Neural cell (in vitro differentiated cells): ENCODE data around the gene ENTPD1. TPM values are rescaled to one million over a fixed set of nuclear protein-coding genes. Genes with fewer than 3 reads are reported as not detected.

Experiments
- H2AFZ ChIP-seq: fragments of 200-600, 300-800 bp; sonication (generic), shearing (Covaris generic); 2 replicates; pipeline ENCODE4 v1.6.0; 2014; ENCODE audit warnings: low read depth, mild to moderate bottlenecking, antibody characterized with exemption, low read length, moderate library complexity
- H3F3A ChIP-seq: fragments of 200-600 bp; shearing (Covaris generic); 2 replicates; pipeline ENCODE4 v1.6.1; 2016; ENCODE audit warnings: mild to moderate bottlenecking, moderate library complexity, mixed read lengths, antibody characterized with exemption, low read length; ENCODE audit not compliant: insufficient read depth, poor library complexity, severe bottlenecking
- H3K27ac ChIP-seq: fragments of 200-600, 300-800 bp; sonication (generic), shearing (Covaris generic); 2 replicates; pipeline ENCODE4 v1.5.1; 2014; ENCODE audit warnings: mild to moderate bottlenecking, low read length, moderate library complexity
- H3K27me3 ChIP-seq: fragments of 300-800, 200-600 bp; sonication (generic), shearing (Covaris generic); 2 replicates; pipeline ENCODE4 v1.6.0; 2014; ENCODE audit warnings: mild to moderate bottlenecking, low read depth, low read length, moderate library complexity; ENCODE audit not compliant: insufficient read depth
- H3K36me3 ChIP-seq: fragments of 300-800, 200-600 bp; sonication (generic), shearing (Covaris generic); 2 replicates; pipeline ENCODE4 v1.5.1; 2014; ENCODE audit warnings: mild to moderate bottlenecking, antibody characterized with exemption, low read length, moderate library complexity; ENCODE audit not compliant: insufficient read depth
- H3K4me2 ChIP-seq: fragments of 300-800, 200-600 bp; sonication (generic), shearing (Covaris generic); 2 replicates; pipeline ENCODE4 v1.6.0; 2014; ENCODE audit warnings: mild to moderate bottlenecking, low read length
- H3K4me3 ChIP-seq: fragments of 300-800, 200-600 bp; sonication (generic), shearing (Covaris generic); 2 replicates; pipeline ENCODE4 v1.5.1; 2014; ENCODE audit warnings: mild to moderate bottlenecking, low read length, moderate library complexity
- H3K79me2 ChIP-seq: fragments of 200-600 bp; shearing (Covaris generic); replicated peaks from 2 replicates; pipeline ENCODE4 v1.6.0; 2014; ENCODE audit warnings: mild to moderate bottlenecking, low read length, moderate library complexity; ENCODE audit not compliant: insufficient read depth
- H3K9ac ChIP-seq: fragments of 300-800, 200-600 bp; sonication (generic), shearing (Covaris generic); 2 replicates; pipeline ENCODE4 v1.6.1; 2016; ENCODE audit warnings: mild to moderate bottlenecking, low read length, mixed read lengths
- H3K9me2 ChIP-seq: fragments of 200-600 bp; shearing (Covaris generic); 2 replicates; pipeline ENCODE4 v1.6.1; 2016; ENCODE audit warnings: mild to moderate bottlenecking, low read length, mixed read lengths; ENCODE audit not compliant: insufficient read depth
- H3K9me3 ChIP-seq: fragments of 200-600, 300-800 bp; sonication (generic), shearing (Covaris generic); 2 replicates; pipeline ENCODE4 v1.6.1; 2016; ENCODE audit warnings: mild to moderate bottlenecking, mixed run types, low read length, moderate library complexity, mixed read lengths
- H4K20me1 ChIP-seq: fragments of 200-600 bp; shearing (Covaris generic); 2 replicates; pipeline ENCODE4 v1.6.1; 2016; ENCODE audit warnings: mild to moderate bottlenecking, mixed run types; ENCODE audit not compliant: insufficient read depth
- CTCF ChIP-seq: fragments of 450-650 bp; IDR thresholded peaks from 2 replicates; pipeline ENCODE4 v1.5.1; 2014; ENCODE audit warnings: antibody characterized with exemption, mild to moderate bottlenecking, moderate library complexity; ENCODE audit not compliant: poor library complexity, severe bottlenecking
- EP300 ChIP-seq: fragments of 450-650 bp; conservative IDR thresholded peaks from 2 replicates; pipeline ENCODE4 v1.6.1; 2014; ENCODE audit warnings: antibody characterized with exemption, mild to moderate bottlenecking, moderate library complexity; ENCODE audit not compliant: poor library complexity, severe bottlenecking
- EZH2 ChIP-seq: fragments of 200-600, 300-800 bp; shearing (Covaris generic), sonication (generic); IDR thresholded peaks from 2 replicates; pipeline ENCODE4 v1.6.1; 2014; ENCODE audit warnings: antibody characterized with exemption, low read length, borderline replicate concordance, mild to moderate bottlenecking; ENCODE audit not compliant: insufficient read depth, poor library complexity, severe bottlenecking
- MXI1 ChIP-seq: fragments of 450-650 bp; conservative IDR thresholded peaks from 2 replicates; pipeline ENCODE4 v1.6.1; 2014; ENCODE audit warnings: antibody characterized with exemption, mild to moderate bottlenecking; ENCODE audit not compliant: poor library complexity, severe bottlenecking
- POLR2AphosphoS5 ChIP-seq: IDR thresholded peaks from 2 replicates; pipeline ENCODE4 v1.6.1; 2012
- RAD21 ChIP-seq: fragments of 450-650 bp; conservative IDR thresholded peaks from 2 replicates; pipeline ENCODE4 v1.6.1; 2014; ENCODE audit warnings: antibody characterized with exemption, mild to moderate bottlenecking, moderate library complexity
- REST ChIP-seq: IDR thresholded peaks from 2 replicates; pipeline ENCODE4 v1.6.1; 2012; ENCODE audit warnings: borderline replicate concordance
- SMC3 ChIP-seq: fragments of 450-650 bp; conservative IDR thresholded peaks from 2 replicates; pipeline ENCODE4 v1.6.1; 2014; ENCODE audit warnings: antibody characterized with exemption, mild to moderate bottlenecking, moderate library complexity; ENCODE audit not compliant: poor library complexity
- TAF1 ChIP-seq: IDR thresholded peaks from 2 replicates; pipeline ENCODE4 v1.6.1; 2012; ENCODE audit warnings: low read depth
- polyA plus RNA-seq: library from polyadenylated mRNA; depleted of rRNA; stranded (reverse); fragments of >200 nt; gene quantifications from 2 replicates; pipeline ENCODE4 v1.2.3, GENCODE V29; 2014

Gene ENTPD1
- polyA plus RNA-seq, 1 donor from 2014 or later: 0.57 TPM

- H3K36me3 ChIP-seq: no peaks in the 10 kb centered on the region
- no peak overlapping the region for H3K4me2 ChIP-seq
- H3F3A ChIP-seq: no peaks in the 10 kb centered on the region
- no peak overlapping the region for H2AFZ ChIP-seq
- H4K20me1 ChIP-seq: no peaks in the 10 kb centered on the region
- no peaks in the 10 kb centered on the region for H3K9me3 ChIP-seq
- TF ChIP-seq EP300: no peak
- no peak for TF ChIP-seq RAD21
- no peak for TF ChIP-seq SMC3
- no peak for TF ChIP-seq MXI1
- no peak for TF ChIP-seq EZH2
- TF ChIP-seq CTCF: no peak
- no peak overlapping the region for H3K9ac ChIP-seq
- H3K79me2 ChIP-seq: no peaks in the 10 kb centered on the region
- H3K27ac ChIP-seq: no peak overlapping the region
- no peaks in the 10 kb centered on the region for H3K9me2 ChIP-seq
- no peak overlapping the region for H3K4me3 ChIP-seq
- no peaks in the 10 kb centered on the region for H3K27me3 ChIP-seq
Observed at GRCh38 chr10:95706990-95707389, 49.0 kb upstream of the ENTPD1 start.

GRCh38 chr10:95711492-95711891, 44.5 kb upstream of the ENTPD1 start:
- TF ChIP-seq POLR2AphosphoS5 (no peak), CTCF (no peak), MXI1 (no peak), TAF1 (no peak), EP300 (no peak), SMC3 (no peak), REST (no peak), EZH2 (no peak), RAD21 (no peak)
- Histone ChIP-seq H2AFZ (no peak overlapping the region), H3K9me3 (no peaks in the 10 kb centered on the region)

More at GRCh38 chr10:95711492-95711891, 44.5 kb upstream of the ENTPD1 start:
- H3K36me3 ChIP-seq: no peaks in the 10 kb centered on the region
- H3F3A ChIP-seq: no peaks in the 10 kb centered on the region
- H3K4me2 ChIP-seq: no peak overlapping the region
- no peak overlapping the region for H3K27ac ChIP-seq
- H3K27me3 ChIP-seq: no peaks in the 10 kb centered on the region
- H3K9ac ChIP-seq: no peak overlapping the region
- H3K79me2 ChIP-seq: no peaks in the 10 kb centered on the region
- no peaks in the 10 kb centered on the region for H4K20me1 ChIP-seq
- H3K4me3 ChIP-seq: no peak overlapping the region
- H3K9me2 ChIP-seq: no peaks in the 10 kb centered on the region
